Adipocyte (in vitro differentiated cells): ENCODE measurements around the gene FHAD1.
A peak's percentile ranks its signal among the peaks of the same experiment; 100 is the strongest.

Source experiments
- DNase-seq: peaks from one replicate; pipeline ENCODE4 v3.0.0-alpha.2; 2015; ENCODE audit warnings: low read depth
- H3K27me3 ChIP-seq: replicated peaks from 2 replicates; pipeline ENCODE4 v1.7.0; 2013; ENCODE audit warnings: mild to moderate bottlenecking, low read length, moderate library complexity; ENCODE audit not compliant: control insufficient read depth, insufficient read depth
- H3K36me3 ChIP-seq: 2 replicates; pipeline ENCODE4 v1.7.0; 2013; ENCODE audit warnings: low read length, mild to moderate bottlenecking, moderate library complexity; ENCODE audit not compliant: control insufficient read depth, insufficient read depth, severe bottlenecking
- H3K4me1 ChIP-seq: 2 replicates; pipeline ENCODE4 v1.7.0; 2013; ENCODE audit warnings: mild to moderate bottlenecking, low read length, moderate library complexity; ENCODE audit not compliant: control insufficient read depth, insufficient read depth
- H3K4me3 ChIP-seq: 2 replicates; pipeline ENCODE4 v1.7.0; 2013; ENCODE audit warnings: mild to moderate bottlenecking, low read length, moderate library complexity
- H3K9ac ChIP-seq: 2 replicates; pipeline ENCODE4 v1.7.0; 2013; ENCODE audit warnings: mild to moderate bottlenecking, low read length, moderate library complexity
- H3K9me3 ChIP-seq: 2 replicates; pipeline ENCODE4 v1.7.0; 2013; ENCODE audit warnings: mild to moderate bottlenecking, low read length, moderate library complexity; ENCODE audit not compliant: control insufficient read depth

The FHAD1 gene

GRCh38 chr1:15334995-15335394, 88.0 kb downstream of the FHAD1 start:
- H3K4me1 ChIP-seq, result peaks cover 22% of the 10 kb centered on the region
- no peaks in the 10 kb centered on the region for H3K36me3 ChIP-seq
- no peaks in the 10 kb centered on the region for H3K9me3 ChIP-seq
- no peak overlapping the region for H3K9ac ChIP-seq
- H3K27me3 ChIP-seq, result peaks cover 5% of the 10 kb centered on the region
- DNase-seq, result no peak
- H3K4me3 ChIP-seq, result no peak overlapping the region

DNA sequence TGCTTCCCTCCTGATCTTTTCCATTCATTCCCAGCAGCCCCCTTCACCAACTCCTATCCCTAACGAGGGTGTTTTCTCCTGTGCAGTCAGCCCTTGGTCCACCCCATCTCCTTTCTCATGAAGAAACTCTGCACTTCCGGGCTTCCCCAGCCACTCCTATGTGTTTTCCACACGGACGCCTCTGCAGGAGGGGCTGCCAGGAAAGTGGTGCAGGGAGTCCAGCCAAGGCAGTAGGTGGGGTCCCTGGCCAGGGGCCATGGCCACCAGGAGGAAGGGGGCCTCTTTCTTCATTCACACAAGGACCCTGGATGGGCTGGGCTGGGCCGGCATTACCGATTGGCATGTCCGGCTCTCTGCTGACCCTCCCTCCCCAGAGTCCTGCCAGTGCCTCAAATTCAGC, 89.8 kb downstream of the FHAD1 start:
- no peaks in the 10 kb centered on the region for H3K36me3 ChIP-seq
- H3K4me3 ChIP-seq, result no peak overlapping the region
- no peak overlapping the region for H3K9ac ChIP-seq
- peaks cover 5% of the 10 kb centered on the region for H3K27me3 ChIP-seq
- peaks cover 3% of the 10 kb centered on the region for H3K9me3 ChIP-seq
- no peak for DNase-seq
- H3K4me1 ChIP-seq, result peaks cover 22% of the 10 kb centered on the region

- peaks cover 3% of the 10 kb centered on the region for H3K9me3 ChIP-seq
- H3K36me3 ChIP-seq, result no peaks in the 10 kb centered on the region
- H3K9ac ChIP-seq, result no peak overlapping the region
- H3K27me3 ChIP-seq, result peaks cover 5% of the 10 kb centered on the region
- no peak overlapping the region for H3K4me3 ChIP-seq
- H3K4me1 ChIP-seq, result peaks cover 19% of the 10 kb centered on the region
- peak; percentile 77 for DNase-seq
Measured at GRCh38 chr1:15337656-15338402, 90.8 kb downstream of the FHAD1 start.

GRCh38 chr1:15339570-15339969, 92.5 kb downstream of the FHAD1 start:
- Histone ChIP-seq H3K27me3 (peaks cover 5% of the 10 kb centered on the region), H3K9me3 (peaks cover 3% of the 10 kb centered on the region), H3K36me3 (no peaks in the 10 kb centered on the region), H3K4me3 (no peak overlapping the region), H3K4me1 (peaks cover 17% of the 10 kb centered on the region), H3K9ac (no peak overlapping the region)
- no peak for DNase-seq

DNA sequence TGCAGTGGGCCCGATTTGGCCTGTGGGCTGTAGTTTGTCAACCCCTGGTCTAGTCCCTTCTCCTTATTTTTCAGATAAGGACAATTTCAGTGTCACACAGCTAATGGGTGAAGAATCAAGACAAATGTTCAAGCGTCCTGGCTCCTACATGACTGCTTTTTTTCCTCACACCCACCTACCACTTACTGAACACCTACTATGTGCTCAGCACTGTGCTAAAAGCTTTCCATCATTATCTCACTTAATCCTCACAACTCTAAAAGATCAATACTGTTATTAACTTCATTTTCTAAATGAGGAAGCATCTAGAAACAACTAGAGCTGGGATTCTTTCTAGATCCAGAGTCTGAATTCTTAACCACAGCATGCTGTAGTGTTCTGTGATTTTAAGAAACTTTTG, 94.2 kb downstream of the FHAD1 start:
- Histone ChIP-seq H3K9me3 (peaks cover 3% of the 10 kb centered on the region), H3K9ac (no peak overlapping the region), H3K27me3 (no peaks in the 10 kb centered on the region), H3K36me3 (no peaks in the 10 kb centered on the region), H3K4me1 (peaks cover 17% of the 10 kb centered on the region), H3K4me3 (no peak overlapping the region)
- DNase-seq, result no peak

DNA sequence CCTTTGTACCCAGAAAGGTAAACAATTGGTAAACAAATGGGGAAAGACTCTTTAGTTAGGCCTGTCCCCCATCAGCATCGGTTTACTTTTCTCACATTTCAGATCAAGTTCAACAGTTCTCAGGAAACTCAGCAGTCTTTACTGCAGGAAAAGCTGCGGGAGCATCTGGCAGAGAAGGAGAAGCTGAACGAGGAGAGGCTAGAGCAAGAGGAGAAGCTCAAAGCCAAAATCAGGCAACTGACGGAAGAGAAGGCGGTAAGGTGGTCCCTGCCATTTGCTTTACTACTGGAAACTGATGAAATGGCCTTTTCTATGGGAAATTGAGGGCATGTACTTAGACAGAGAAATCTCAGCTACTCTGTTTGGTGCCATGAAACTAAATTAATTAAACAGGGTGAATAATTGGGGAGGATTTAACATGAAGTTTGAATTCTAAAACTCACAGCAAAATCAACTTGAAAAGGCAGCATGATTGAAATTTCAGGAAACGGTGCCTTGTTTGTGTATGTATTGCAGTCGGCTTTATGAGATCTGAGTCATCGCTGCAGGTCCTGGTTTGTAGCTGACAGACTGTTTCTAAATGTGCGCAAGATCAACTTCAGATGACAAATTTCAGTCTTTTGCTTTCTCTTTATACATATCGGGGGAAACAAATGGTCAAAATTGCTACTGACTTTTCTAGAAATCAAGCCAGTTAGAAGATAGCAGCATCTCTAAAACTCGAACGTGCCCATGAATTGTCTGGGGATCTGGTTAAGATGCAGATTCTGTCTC, 94.8 kb downstream of the FHAD1 start:
- Histone ChIP-seq H3K27me3 (no peaks in the 10 kb centered on the region), H3K9ac (no peak overlapping the region), H3K4me1 (peaks cover 15% of the 10 kb centered on the region), H3K4me3 (no peak overlapping the region), H3K36me3 (no peaks in the 10 kb centered on the region), H3K9me3 (peaks cover 3% of the 10 kb centered on the region)
- peak; percentile 79 for DNase-seq

GRCh38 chr1:15342408-15342967, 95.5 kb downstream of the FHAD1 start:
- no peak overlapping the region for H3K9ac ChIP-seq
- H3K4me3 ChIP-seq, result no peak overlapping the region
- DNase-seq, result no peak
- H3K9me3 ChIP-seq, result peaks cover 3% of the 10 kb centered on the region
- H3K27me3 ChIP-seq, result no peaks in the 10 kb centered on the region
- no peaks in the 10 kb centered on the region for H3K36me3 ChIP-seq
- H3K4me1 ChIP-seq, result peaks cover 8% of the 10 kb centered on the region

- H3K4me3 ChIP-seq, result no peak overlapping the region
- no peak for DNase-seq
- no peaks in the 10 kb centered on the region for H3K36me3 ChIP-seq
- no peak overlapping the region for H3K9ac ChIP-seq
- H3K9me3 ChIP-seq, result peaks cover 3% of the 10 kb centered on the region
- peaks cover 3% of the 10 kb centered on the region for H3K4me1 ChIP-seq
- H3K27me3 ChIP-seq, result no peaks in the 10 kb centered on the region
Measured at GRCh38 chr1:15343099-15343498, 96.1 kb downstream of the FHAD1 start.

GRCh38 chr1:15343729-15344128, 96.7 kb downstream of the FHAD1 start:
- Histone ChIP-seq H3K9ac (no peak overlapping the region), H3K27me3 (no peaks in the 10 kb centered on the region), H3K9me3 (peaks cover 3% of the 10 kb centered on the region), H3K4me3 (no peak overlapping the region), H3K36me3 (no peaks in the 10 kb centered on the region), H3K4me1 (no peaks in the 10 kb centered on the region)
- no peak for DNase-seq

GRCh38 chr1:15344380-15344779, 97.4 kb downstream of the FHAD1 start:
- no peaks in the 10 kb centered on the region for H3K4me1 ChIP-seq
- DNase-seq, result no peak
- H3K4me3 ChIP-seq, result no peak overlapping the region
- H3K27me3 ChIP-seq, result no peaks in the 10 kb centered on the region
- no peak overlapping the region for H3K9ac ChIP-seq
- H3K36me3 ChIP-seq, result no peaks in the 10 kb centered on the region
- peaks cover 3% of the 10 kb centered on the region for H3K9me3 ChIP-seq
